Parathyroid adenoma (tissue), 2 donors: ENCODE results near the gene HPS4.

Source experiments
- H2AFZ ChIP-seq: fragments of 300-600 bp; sonication (generic); one replicate; pipeline ENCODE4 v1.7.0; 2017; ENCODE audit warnings: antibody characterized with exemption, mild to moderate bottlenecking
- H3K27ac ChIP-seq: fragments of 300-600 bp; sonication (generic); one replicate; pipeline ENCODE4 v1.7.0; 2017
- H3K27me3 ChIP-seq: fragments of 300-600 bp; sonication (generic); one replicate; pipeline ENCODE4 v1.7.0; 2017; ENCODE audit warnings: low read length; ENCODE audit not compliant: control insufficient read depth, insufficient read depth
- H3K36me3 ChIP-seq: fragments of 300-600 bp; sonication (generic); one replicate; pipeline ENCODE4 v1.7.0; 2017; ENCODE audit warnings: low read length; ENCODE audit not compliant: control insufficient read depth, insufficient read depth
- H3K4me1 ChIP-seq: fragments of 300-600 bp; sonication (generic); one replicate; pipeline ENCODE4 v1.7.0; 2017; ENCODE audit warnings: control low read depth
- H3K4me2 ChIP-seq: fragments of 300-600 bp; sonication (generic); one replicate; pipeline ENCODE4 v1.7.0; 2017; ENCODE audit warnings: low read length
- H3K4me3 ChIP-seq: fragments of 300-600 bp; sonication (generic); one replicate; pipeline ENCODE4 v1.7.0; 2017; ENCODE audit warnings: low read depth, low read length
- H3K79me2 ChIP-seq: fragments of 300-600 bp; sonication (generic); one replicate; pipeline ENCODE4 v1.7.0; 2017; ENCODE audit warnings: control low read depth
- H3K9ac ChIP-seq: fragments of 300-600 bp; sonication (generic); one replicate; pipeline ENCODE4 v1.7.0; 2017; ENCODE audit warnings: mild to moderate bottlenecking
- H3K9me3 ChIP-seq: fragments of 300-600 bp; sonication (generic); one replicate; pipeline ENCODE4 v1.7.0; 2017; ENCODE audit warnings: low read length; ENCODE audit not compliant: control insufficient read depth
- TF ChIP-seq, protein P1 (sequence below): fragments of 300-600 bp; sonication (generic); IDR thresholded peaks from one replicate; pipeline ENCODE4 v1.7.0; 2017; ENCODE audit warnings: antibody characterized with exemption, mild to moderate bottlenecking
- donor health status: primary hyperparathyroidism.

Gene HPS4

DNA sequence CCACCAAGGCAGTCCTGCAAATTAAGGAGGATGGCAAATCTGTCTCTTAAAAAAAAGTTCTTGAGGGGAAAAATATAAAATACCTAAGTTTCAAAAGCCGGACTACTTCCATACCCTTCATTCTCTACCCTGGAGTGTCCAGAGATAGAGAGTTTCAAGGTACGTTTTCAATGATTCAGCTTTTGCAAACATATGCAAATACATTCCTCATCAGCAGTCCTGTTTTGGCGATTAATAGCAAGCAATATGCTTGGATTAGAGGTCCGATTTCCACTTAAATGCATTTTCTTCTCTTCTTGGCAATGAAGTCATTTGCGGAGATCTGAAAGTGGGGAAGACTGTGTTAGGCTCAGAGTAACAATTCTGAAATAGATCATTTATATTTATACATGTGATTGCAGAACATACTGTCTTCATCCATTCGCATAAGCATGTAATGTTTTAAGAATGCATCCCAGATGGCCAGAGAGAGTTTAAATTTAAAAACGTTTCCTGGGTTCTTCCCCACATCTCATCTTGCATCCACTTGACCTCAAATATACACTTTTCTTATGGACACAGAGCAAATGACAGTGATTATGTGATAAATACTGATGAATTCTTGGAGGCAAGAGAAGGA is 42.5 kb upstream of the HPS4 start:
- Histone ChIP-seq H3K4me2 (no peak overlapping the region), H2AFZ (no peak overlapping the region), H3K9me3 (no peaks in the 10 kb centered on the region), H3K36me3 (no peaks in the 10 kb centered on the region), H3K4me1 (no peaks in the 10 kb centered on the region), H3K9ac (no peak overlapping the region), H3K79me2 (no peaks in the 10 kb centered on the region), H3K27ac (no peak overlapping the region), H3K27me3 (no peaks in the 10 kb centered on the region), H3K4me3 (no peak overlapping the region)
- TF ChIP-seq, protein P1, sequence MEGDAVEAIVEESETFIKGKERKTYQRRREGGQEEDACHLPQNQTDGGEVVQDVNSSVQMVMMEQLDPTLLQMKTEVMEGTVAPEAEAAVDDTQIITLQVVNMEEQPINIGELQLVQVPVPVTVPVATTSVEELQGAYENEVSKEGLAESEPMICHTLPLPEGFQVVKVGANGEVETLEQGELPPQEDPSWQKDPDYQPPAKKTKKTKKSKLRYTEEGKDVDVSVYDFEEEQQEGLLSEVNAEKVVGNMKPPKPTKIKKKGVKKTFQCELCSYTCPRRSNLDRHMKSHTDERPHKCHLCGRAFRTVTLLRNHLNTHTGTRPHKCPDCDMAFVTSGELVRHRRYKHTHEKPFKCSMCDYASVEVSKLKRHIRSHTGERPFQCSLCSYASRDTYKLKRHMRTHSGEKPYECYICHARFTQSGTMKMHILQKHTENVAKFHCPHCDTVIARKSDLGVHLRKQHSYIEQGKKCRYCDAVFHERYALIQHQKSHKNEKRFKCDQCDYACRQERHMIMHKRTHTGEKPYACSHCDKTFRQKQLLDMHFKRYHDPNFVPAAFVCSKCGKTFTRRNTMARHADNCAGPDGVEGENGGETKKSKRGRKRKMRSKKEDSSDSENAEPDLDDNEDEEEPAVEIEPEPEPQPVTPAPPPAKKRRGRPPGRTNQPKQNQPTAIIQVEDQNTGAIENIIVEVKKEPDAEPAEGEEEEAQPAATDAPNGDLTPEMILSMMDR, result no peak

DNA sequence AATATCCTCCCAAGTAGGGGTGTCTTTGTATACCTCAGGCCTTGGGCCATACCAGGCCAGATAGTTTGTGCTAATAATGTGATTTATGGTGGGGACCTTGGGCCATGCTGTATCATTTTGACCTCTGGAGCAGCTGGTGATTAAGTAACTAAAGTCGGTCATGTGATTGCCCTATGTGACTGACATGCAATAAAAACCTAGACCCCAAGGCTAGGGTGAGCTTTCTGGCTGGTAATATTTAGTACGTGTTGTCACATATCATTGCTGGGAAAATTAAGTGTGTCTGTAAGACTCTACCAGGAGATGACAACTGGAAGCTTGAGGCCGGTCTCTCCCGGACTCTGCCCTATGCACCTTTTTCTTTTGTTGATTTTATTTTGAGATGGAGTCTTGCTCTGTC is 41.3 kb upstream of the HPS4 start:
- H3K27me3 ChIP-seq, result no peaks in the 10 kb centered on the region
- no peaks in the 10 kb centered on the region for H3K36me3 ChIP-seq
- H3K4me3 ChIP-seq, result no peak overlapping the region
- no peaks in the 10 kb centered on the region for H3K4me1 ChIP-seq
- no peak overlapping the region for H2AFZ ChIP-seq
- H3K79me2 ChIP-seq, result no peaks in the 10 kb centered on the region
- TF ChIP-seq, protein P1, result no peak
- no peaks in the 10 kb centered on the region for H3K9me3 ChIP-seq
- no peak overlapping the region for H3K4me2 ChIP-seq
- no peak overlapping the region for H3K27ac ChIP-seq
- no peak overlapping the region for H3K9ac ChIP-seq

DNA sequence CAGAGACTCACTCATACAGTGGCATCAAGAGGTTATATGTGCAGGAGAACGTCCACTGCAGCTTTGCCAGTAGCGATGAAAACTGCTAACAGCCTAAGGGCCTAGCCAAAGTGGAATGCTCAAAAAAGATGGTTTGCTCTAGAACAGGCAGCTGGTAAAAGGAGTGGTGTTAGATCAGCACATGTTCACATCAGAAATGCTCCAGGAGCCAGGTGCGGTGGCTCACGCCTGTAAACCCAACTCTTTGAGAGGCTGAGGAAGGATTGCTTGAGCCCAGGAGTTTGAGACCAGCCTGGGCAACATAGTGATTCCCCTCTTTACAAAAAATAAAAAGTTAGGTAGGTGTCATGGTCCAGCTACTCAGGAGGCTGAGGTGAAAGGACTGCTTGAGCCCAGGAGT is 39.0 kb upstream of the HPS4 start:
- no peak overlapping the region for H3K9ac ChIP-seq
- no peaks in the 10 kb centered on the region for H3K4me1 ChIP-seq
- no peaks in the 10 kb centered on the region for H3K9me3 ChIP-seq
- no peak overlapping the region for H3K4me3 ChIP-seq
- TF ChIP-seq, protein P1, result no peak
- no peak overlapping the region for H2AFZ ChIP-seq
- H3K27me3 ChIP-seq, result no peaks in the 10 kb centered on the region
- no peaks in the 10 kb centered on the region for H3K36me3 ChIP-seq
- no peaks in the 10 kb centered on the region for H3K79me2 ChIP-seq
- H3K27ac ChIP-seq, result no peak overlapping the region
- H3K4me2 ChIP-seq, result no peak overlapping the region

DNA sequence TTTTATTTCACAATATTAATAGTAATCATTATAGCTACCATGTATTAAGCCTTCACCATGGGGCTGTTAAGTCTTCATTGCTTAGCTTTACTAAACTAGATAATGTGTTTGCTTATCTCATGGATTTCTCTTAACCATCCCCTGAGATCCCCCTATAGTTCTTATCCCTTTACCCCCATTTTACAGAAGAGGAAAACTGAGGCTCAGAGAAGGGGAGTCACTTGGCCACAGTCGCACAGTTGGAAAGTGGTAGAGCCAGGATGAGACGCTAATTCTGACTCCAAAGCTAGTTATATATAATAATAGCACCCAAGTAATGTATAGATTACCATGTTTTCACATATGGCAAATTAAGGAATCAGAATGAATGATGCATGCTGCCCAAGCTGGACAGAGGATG is 38.4 kb upstream of the HPS4 start:
- Histone ChIP-seq H3K9me3 (no peaks in the 10 kb centered on the region), H3K27me3 (no peaks in the 10 kb centered on the region), H3K27ac (no peak overlapping the region), H3K36me3 (no peaks in the 10 kb centered on the region), H2AFZ (no peak overlapping the region), H3K4me3 (no peak overlapping the region), H3K4me1 (no peaks in the 10 kb centered on the region), H3K9ac (no peak overlapping the region), H3K4me2 (no peak overlapping the region), H3K79me2 (no peaks in the 10 kb centered on the region)
- TF ChIP-seq, protein P1, result no peak

DNA sequence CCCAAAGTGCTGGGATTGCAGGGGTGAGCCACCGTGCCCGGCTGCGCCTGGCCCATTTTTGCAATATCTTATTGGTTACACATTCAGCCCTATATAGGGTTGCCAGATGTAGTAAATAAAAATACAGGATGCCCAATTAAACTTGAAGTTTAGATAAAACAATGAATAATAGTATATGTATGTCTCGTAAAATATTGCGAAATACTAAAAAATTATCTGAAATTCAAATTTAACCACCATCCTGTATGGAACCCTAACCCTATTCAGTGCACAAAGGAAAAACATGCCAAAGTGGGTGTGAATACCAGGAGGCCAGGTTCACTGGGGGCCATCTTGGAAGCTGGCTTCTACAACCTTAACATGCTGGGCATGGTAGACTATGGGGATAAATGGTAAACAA is 33.8 kb upstream of the HPS4 start:
- Histone ChIP-seq H3K36me3 (no peaks in the 10 kb centered on the region), H3K4me3 (no peak overlapping the region), H3K4me2 (no peak overlapping the region)

More for the DNA sequence above, 33.8 kb upstream of the HPS4 start:
- TF ChIP-seq, protein P1, result no peak
- H3K27me3 ChIP-seq, result no peaks in the 10 kb centered on the region
- no peak overlapping the region for H3K9ac ChIP-seq
- H3K79me2 ChIP-seq, result no peaks in the 10 kb centered on the region
- H3K9me3 ChIP-seq, result no peaks in the 10 kb centered on the region
- no peak overlapping the region for H3K27ac ChIP-seq
- no peak overlapping the region for H2AFZ ChIP-seq
- H3K4me1 ChIP-seq, result no peaks in the 10 kb centered on the region
